Right atrium auricular region (tissue), 2 donors: Measurements from ENCODE around the gene IGFBP6. TPM values are rescaled to one million over a fixed set of nuclear protein-coding genes. Genes with fewer than 3 reads are reported as not detected.

ENCODE experiments used
- DNase-seq: peaks from one replicate; pipeline ENCODE4 v3.0.0-alpha.2; 2019; ENCODE audit warnings: low spot score
- H3K27ac ChIP-seq, 2 donors: fragments of 200-600 bp; sonication (generic); 1 replicate in 1 of 2; 2 replicates in 1 of 2; pipeline ENCODE4 v1.5.1; 2016 to 2019
- H3K27me3 ChIP-seq, 2 donors: fragments of 200-600 bp; sonication (generic); one replicate each; pipeline versions ENCODE4 v1.5.1 to v1.6.0; 2017 to 2019
- H3K36me3 ChIP-seq: fragments of 200-600 bp; sonication (generic); one replicate; pipeline ENCODE4 v1.5.1; 2016
- H3K4me1 ChIP-seq, 2 donors: fragments of 200-600 bp; sonication (generic); one replicate each; pipeline versions ENCODE4 v1.5.1 to v1.6.0; 2017 to 2019
- H3K4me3 ChIP-seq, 2 donors: fragments of 200-600 bp; sonication (generic); 1 replicate in 1 of 2; 2 replicates in 1 of 2; pipeline ENCODE4 v1.5.1; 2017 to 2019; ENCODE audit warnings: mild to moderate bottlenecking in 1 of 2, moderate library complexity in 1 of 2
- H3K9me3 ChIP-seq, 2 donors: fragments of 200-600 bp; sonication (generic); one replicate each; pipeline ENCODE4 v1.5.1; 2019
- CTCF ChIP-seq, 2 donors: fragments of 200-600 bp; sonication (generic); IDR thresholded peaks; one replicate each; pipeline ENCODE4 v1.5.1; 2019; ENCODE audit warnings: antibody characterized with exemption in 2 of 2
- total RNA-seq, 2 donors: library from RNA; depleted of rRNA; stranded (reverse); fragments of >200 nt; gene quantifications; one replicate each; pipeline ENCODE4 v1.1.0, GENCODE V29; 2016

The IGFBP6 gene
- total RNA-seq, 2 donors from 2014 or later: 99.0 to 358 TPM

- Histone ChIP-seq H3K27ac (no peak overlapping the region), H3K36me3 (no peaks in the 10 kb centered on the region), H3K9me3 (no peaks in the 10 kb centered on the region), H3K4me3 (no peak overlapping the region), H3K4me1 (no peaks in the 10 kb centered on the region), H3K27me3 (no peaks in the 10 kb centered on the region)
- TF ChIP-seq CTCF (IDR thresholded peaks at IDR 0.05): no peak
- DNase-seq: no peak
Measured at GRCh38 chr12:53123578-53124351, 26.3 kb downstream of the IGFBP6 start.

- TF ChIP-seq CTCF (IDR thresholded peaks at IDR 0.05): no peak
- no peaks in the 10 kb centered on the region for H3K36me3 ChIP-seq
- H3K4me3 ChIP-seq: no peak overlapping the region
- H3K27me3 ChIP-seq: no peaks in the 10 kb centered on the region
- H3K9me3 ChIP-seq: no peaks in the 10 kb centered on the region
- no peaks in the 10 kb centered on the region for H3K4me1 ChIP-seq
- H3K27ac ChIP-seq: no peak overlapping the region
- no peak for DNase-seq
Measured at GRCh38 chr12:53124352-53124723, 26.9 kb downstream of the IGFBP6 start.

- no peaks in the 10 kb centered on the region for H3K4me1 ChIP-seq
- no peaks in the 10 kb centered on the region for H3K9me3 ChIP-seq
- no peak for DNase-seq
- no peaks in the 10 kb centered on the region for H3K27me3 ChIP-seq
- H3K36me3 ChIP-seq: no peaks in the 10 kb centered on the region
- no peak for TF ChIP-seq CTCF (IDR thresholded peaks at IDR 0.05)
- no peak overlapping the region for H3K27ac ChIP-seq
- H3K4me3 ChIP-seq: no peak overlapping the region
Measured at GRCh38 chr12:53127169-53127568, 29.7 kb downstream of the IGFBP6 start.

GRCh38 chr12:53128780-53129569, 31.5 kb downstream of the IGFBP6 start:
- Histone ChIP-seq H3K4me1 (no peaks in the 10 kb centered on the region), H3K36me3 (no peaks in the 10 kb centered on the region), H3K27me3 (no peaks in the 10 kb centered on the region), H3K9me3 (no peaks in the 10 kb centered on the region), H3K27ac (no peak overlapping the region), H3K4me3 (no peak overlapping the region)
- no peak for DNase-seq
- TF ChIP-seq CTCF (IDR thresholded peaks at IDR 0.05): no peak

- H3K4me1 ChIP-seq: no peaks in the 10 kb centered on the region
- no peak for TF ChIP-seq CTCF (IDR thresholded peaks at IDR 0.05)
- no peaks in the 10 kb centered on the region for H3K36me3 ChIP-seq
- no peaks in the 10 kb centered on the region for H3K27me3 ChIP-seq
- peaks cover 0 to 7% of the 10 kb centered on the region in 2 donors for H3K9me3 ChIP-seq
- DNase-seq: no peak
- no peak overlapping the region for H3K27ac ChIP-seq
- H3K4me3 ChIP-seq: no peak overlapping the region
Measured at GRCh38 chr12:53131844-53132243, 34.4 kb downstream of the IGFBP6 start.
